GM12878 (cell line): ENCODE data around the gene PSMD13. TPM values are rescaled to one million over a fixed set of nuclear protein-coding genes. Genes with fewer than 3 reads are reported as not detected.

ENCODE experiments used
- ATAC-seq: fragments of 200-7000 bp; cut with Tn5 transposase; 3 replicates; pipeline ENCODE4 v1.9.1; 2020; ENCODE audit warnings: mild to moderate bottlenecking, moderate library complexity
- BruUV-seq: library from RNA; stranded (reverse); fragments of 400-500 nt; replicated peaks from 2 replicates; lab custom pipeline; 2021; lab: Mats Ljungman, UMichigan
- CTCF ChIA-PET: fragments of 300-600 bp; sonication (Branson Sonifier 250); formaldehyde crosslinking; extraction: SDS; loops from one replicate; lab custom pipeline; 2021; ENCODE audit warnings: inconsistent platforms; lab: Yijun Ruan, JAX
- POLR2A ChIA-PET: fragments of 350-600 bp; formaldehyde crosslinking; extraction: SDS; loops from one replicate; lab custom pipeline; 2021; ENCODE audit warnings: inconsistent platforms; lab: Charles Lee
- RAD21 ChIA-PET: fragments of 300-600 bp; sonication (Branson Sonifier 250); formaldehyde crosslinking; loops from one replicate; lab custom pipeline; 2023; ENCODE audit warnings: antibody characterized with exemption; ENCODE audit not compliant: unreplicated experiment; lab: Charles Lee
- SMC1A ChIA-PET: fragments of 300-600 bp; sonication (Branson Sonifier 250); formaldehyde crosslinking; loops from one replicate; lab custom pipeline; 2023; ENCODE audit not compliant: unreplicated experiment, uncharacterized antibody; lab: Charles Lee
- DNase-seq: peaks from one replicate; pipeline ENCODE4 v3.0.0-alpha.2; 2011; ENCODE audit warnings: low read depth, low spot score
- FAIRE-seq: peaks from 3 replicates; lab custom pipeline; 2011; peaks lifted over from hg19 to GRCh38; lab: Jason Lieb, UNC
- H2AFZ ChIP-seq: 2 replicates; pipeline ENCODE4 v1.6.0; 2011; ENCODE audit warnings: low read depth, low read length, control low read depth; ENCODE audit not compliant: control insufficient read depth
- H3K27ac ChIP-seq: 2 replicates; pipeline ENCODE4 v1.5.1; 2011; ENCODE audit warnings: control low read depth; ENCODE audit not compliant: control insufficient read depth, insufficient read depth
- H3K27me3 ChIP-seq, 2 experiments: replicated peaks in 1 of 2; 2 replicates each; pipeline versions ENCODE4 v1.6.0 to v1.6.1; 2011; ENCODE audit warnings: low read length in 1 of 2; ENCODE audit not compliant: control insufficient read depth in 2 of 2, insufficient read depth in 2 of 2
- H3K36me3 ChIP-seq, 2 experiments: 2 replicates each; pipeline ENCODE4 v1.5.1; 2011; ENCODE audit warnings: low read length in 1 of 2; ENCODE audit not compliant: control insufficient read depth in 2 of 2, insufficient read depth in 2 of 2
- H3K4me1 ChIP-seq: 2 replicates; pipeline ENCODE4 v1.6.1; 2011; ENCODE audit warnings: mild to moderate bottlenecking, low read length, moderate library complexity, mixed read lengths; ENCODE audit not compliant: control insufficient read depth, insufficient read depth
- H3K4me2 ChIP-seq: 2 replicates; pipeline ENCODE4 v1.6.0; 2011; ENCODE audit warnings: control low read depth; ENCODE audit not compliant: control insufficient read depth, insufficient read depth
- H3K4me3 ChIP-seq: fragments of 200-600 bp; sonication (generic); 2 replicates; pipeline ENCODE4 v1.5.1; 2016
- H3K79me2 ChIP-seq: 2 replicates; pipeline ENCODE4 v1.6.0; 2011; ENCODE audit warnings: low read length; ENCODE audit not compliant: control insufficient read depth, insufficient read depth
- H3K9ac ChIP-seq: 2 replicates; pipeline ENCODE4 v1.8.0; 2011; ENCODE audit warnings: low read length, control low read depth, mixed read lengths; ENCODE audit not compliant: control insufficient read depth, insufficient read depth
- H3K9me3 ChIP-seq: replicated peaks from 3 replicates; pipeline ENCODE4 v1.5.1; 2011; ENCODE audit warnings: mild to moderate bottlenecking, low read length; ENCODE audit not compliant: control insufficient read depth, insufficient read depth
- H4K20me1 ChIP-seq: 2 replicates; pipeline ENCODE4 v1.6.0; 2011; ENCODE audit not compliant: control insufficient read depth, insufficient read depth
- ATF7 ChIP-seq: fragments of 450-650 bp; IDR thresholded peaks from 2 replicates; pipeline ENCODE4 v1.6.1; 2016; ENCODE audit warnings: low read depth, mild to moderate bottlenecking
- CEBPB ChIP-seq, 2 experiments: fragments of 150-350 bp in 1 of 2; IDR thresholded peaks; 2 replicates each; pipeline ENCODE4 v1.6.1; 2012 to 2014; ENCODE audit warnings: low read depth in 2 of 2, low read length in 2 of 2, borderline replicate concordance in 1 of 2, inconsistent platforms in 1 of 2
- FOXM1 ChIP-seq: IDR thresholded peaks from 2 replicates; pipeline ENCODE4 v1.6.1; 2012; ENCODE audit warnings: low read depth, mild to moderate bottlenecking, inconsistent platforms, low read length, moderate library complexity
- GABPA ChIP-seq: IDR thresholded peaks from 2 replicates; pipeline ENCODE4 v1.6.1; 2014; ENCODE audit warnings: antibody characterized with exemption, low read depth, mild to moderate bottlenecking, inconsistent platforms
- KAT2A ChIP-seq: conservative IDR thresholded peaks from 2 replicates; pipeline ENCODE4 v1.6.1; 2011; ENCODE audit warnings: low read depth, low read length; ENCODE audit not compliant: control insufficient read depth
- MEF2B ChIP-seq: fragments of 450-650 bp; IDR thresholded peaks from 2 replicates; pipeline ENCODE4 v1.6.1; 2018; ENCODE audit warnings: mild to moderate bottlenecking, moderate library complexity; ENCODE audit not compliant: partially characterized antibody, poor library complexity, severe bottlenecking
- NFIC ChIP-seq: IDR thresholded peaks from 2 replicates; pipeline ENCODE4 v1.6.1; 2012; ENCODE audit warnings: low read depth, mild to moderate bottlenecking, inconsistent platforms, low read length, moderate library complexity
- PBX3 ChIP-seq: IDR thresholded peaks from 2 replicates; pipeline ENCODE4 v1.6.1; 2011; ENCODE audit warnings: mild to moderate bottlenecking, low read depth, low read length, moderate library complexity; ENCODE audit not compliant: insufficient replicate concordance
- POLR2AphosphoS5 ChIP-seq: IDR thresholded peaks from 2 replicates; pipeline ENCODE4 v1.6.1; 2011; ENCODE audit warnings: mild to moderate bottlenecking, low read length, inconsistent platforms
- SMAD5 ChIP-seq: IDR thresholded peaks from 2 replicates; pipeline ENCODE4 v1.6.1; 2016; ENCODE audit warnings: antibody characterized with exemption, low read depth
- STAT1 ChIP-seq: fragments of 450-650 bp; conservative IDR thresholded peaks from 2 replicates; pipeline ENCODE4 v1.6.1; 2014; ENCODE audit warnings: antibody characterized with exemption, mild to moderate bottlenecking
- USF1 ChIP-seq: IDR thresholded peaks from 2 replicates; pipeline ENCODE4 v1.6.1; 2011; ENCODE audit warnings: borderline replicate concordance, low read depth, mild to moderate bottlenecking, moderate library complexity, mixed read lengths, low read length; ENCODE audit not compliant: insufficient read depth; ENCODE audit errors: extremely low read length
- ZNF24 ChIP-seq: fragments of 450-650 bp; IDR thresholded peaks from 2 replicates; pipeline ENCODE4 v1.6.1; 2017; ENCODE audit warnings: antibody characterized with exemption, mild to moderate bottlenecking
- WGBS: methylation state at CpG from one replicate; pipeline ENCODE4 v1.1.6; 2016; ENCODE audit warnings: low lambda C conversion rate; ENCODE audit not compliant: insufficient replicate concordance, insufficient coverage; ENCODE audit errors: missing lambda C conversion rate; 5-methylcytosine and 5-hydroxymethylcytosine counted together
- in situ Hi-C: fragments of 300-500 bp; cut with MboI; formaldehyde crosslinking; loops from 9 replicates; pipeline ENCODE4 v1.14.3; 2018; ENCODE audit warnings: mixed read lengths
- intact Hi-C: fragments of 100-400 bp; cut with micrococcal nuclease; formaldehyde crosslinking; loops from one replicate; pipeline ENCODE4 v1.14.2; 2022; ENCODE audit not compliant: unreplicated experiment
- polyA plus RNA-seq, 11 experiments: library from polyadenylated mRNA; depleted of rRNA in 4 of 11; unstranded in 6 of 11; stranded (reverse) in 5 of 11; fragments of >200 nt; fragmentation: Nextera tagmentation in 4 of 11; fragmentation: Illumina TruSeq in 1 of 11; extraction: Ambion mirVana in 4 of 11; extraction: Trizol in 1 of 11; gene quantifications; 1 replicate in 1 of 11; 2 replicates in 10 of 11; pipeline versions ENCODE4 v1.2.1 to v1.2.3, GENCODE V29; 2011 to 2016; ENCODE audit warnings: inconsistent platforms in 2 of 11, missing spikeins in 2 of 11, low read depth in 1 of 11
- total RNA-seq, 4 experiments: library from RNA; depleted of rRNA in 3 of 4; stranded (reverse); fragments of >200 nt in 3 of 4; fragmentation: Illumina TruSeq in 1 of 4; extraction: Trizol in 1 of 4; gene quantifications; 2 replicates each; pipeline versions ENCODE4 v1.2.1 to v1.2.3, GENCODE V29; 2013 to 2021
- TF ChIP-seq, protein P1 (sequence below): fragments of 450-650 bp; IDR thresholded peaks from 2 replicates; pipeline ENCODE4 v1.6.1; 2016; ENCODE audit warnings: mild to moderate bottlenecking, moderate library complexity, borderline replicate concordance
- TF ChIP-seq, protein P2 (sequence below), 3 experiments: IDR thresholded peaks in 2 of 3; conservative IDR thresholded peaks in 1 of 3; 2 replicates each; pipeline ENCODE4 v1.5.1; 2011; ENCODE audit warnings: low read depth in 3 of 3, low read length in 3 of 3, mild to moderate bottlenecking in 3 of 3, control low read depth in 2 of 3, moderate library complexity in 2 of 3, inconsistent platforms in 1 of 3, mixed read lengths in 1 of 3; ENCODE audit not compliant: control insufficient read depth in 2 of 3, insufficient read depth in 1 of 3; ENCODE audit errors: extremely low read depth in 1 of 3

PSMD13 gene
- total and polyA plus RNA-seq, 10 of the 15 experiments (the other 5 are each of a cell fraction or from before 2014, with no cell fraction given): 141 to 303 (median 177) TPM

DNA sequence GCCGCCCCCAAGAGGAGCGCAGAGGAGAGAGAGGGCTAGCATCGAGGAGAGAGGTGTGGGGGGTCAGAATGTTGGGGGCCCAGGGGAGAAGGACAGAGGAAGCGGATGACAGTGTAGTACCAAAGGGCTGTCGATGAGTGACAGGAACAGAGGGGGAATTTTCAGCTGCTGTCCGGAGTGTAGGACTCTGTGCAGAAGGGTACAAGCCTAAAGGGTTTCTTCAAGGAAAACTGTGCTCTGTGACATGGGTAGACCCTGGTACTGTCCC is 36.1 kb downstream of the PSMD13 start:
- H3K9me3 ChIP-seq: no peaks in the 10 kb centered on the region; the same call in 2 of the 3 replicates
- WGBS: 93% methylated on average over 6 of the region's 6 CpGs
- no peaks in the 10 kb centered on the region; a peak in 2 of 4 replicates for H3K27me3 ChIP-seq
- no peak overlapping the region for H3K9ac ChIP-seq
- H3K36me3 ChIP-seq: no peaks in the 10 kb centered on the region
- BruUV-seq: no TSS peak
- ChIA-PET SMC1A (no interaction called here), RAD21 (no interaction called here), POLR2A (interaction anchor here (0.7 kb wide), 1 partner anchor 65 kb away, joined by 6 read pairs; no protein-coding TSS in a partner anchor), CTCF (no interaction called here)
- no peak for FAIRE-seq
- H3K27ac ChIP-seq: no peak overlapping the region
- peaks cover 13% of the 10 kb centered on the region for H3K4me1 ChIP-seq
- no peak for ATAC-seq
- no peak for DNase-seq
- no peak for TF ChIP-seq ATF7
- TF ChIP-seq ZNF24: no peak
- TF ChIP-seq USF1: no peak
- no peak for TF ChIP-seq MEF2B
- TF ChIP-seq GABPA: no peak
- no peak for TF ChIP-seq SMAD5
- TF ChIP-seq CEBPB (IDR thresholded peaks at IDR 0.05; ENCODE audit: borderline replicate concordance in 1 of 2, low read depth in 2 of 2, low read length in 2 of 2): no peak
- TF ChIP-seq, protein P1, sequence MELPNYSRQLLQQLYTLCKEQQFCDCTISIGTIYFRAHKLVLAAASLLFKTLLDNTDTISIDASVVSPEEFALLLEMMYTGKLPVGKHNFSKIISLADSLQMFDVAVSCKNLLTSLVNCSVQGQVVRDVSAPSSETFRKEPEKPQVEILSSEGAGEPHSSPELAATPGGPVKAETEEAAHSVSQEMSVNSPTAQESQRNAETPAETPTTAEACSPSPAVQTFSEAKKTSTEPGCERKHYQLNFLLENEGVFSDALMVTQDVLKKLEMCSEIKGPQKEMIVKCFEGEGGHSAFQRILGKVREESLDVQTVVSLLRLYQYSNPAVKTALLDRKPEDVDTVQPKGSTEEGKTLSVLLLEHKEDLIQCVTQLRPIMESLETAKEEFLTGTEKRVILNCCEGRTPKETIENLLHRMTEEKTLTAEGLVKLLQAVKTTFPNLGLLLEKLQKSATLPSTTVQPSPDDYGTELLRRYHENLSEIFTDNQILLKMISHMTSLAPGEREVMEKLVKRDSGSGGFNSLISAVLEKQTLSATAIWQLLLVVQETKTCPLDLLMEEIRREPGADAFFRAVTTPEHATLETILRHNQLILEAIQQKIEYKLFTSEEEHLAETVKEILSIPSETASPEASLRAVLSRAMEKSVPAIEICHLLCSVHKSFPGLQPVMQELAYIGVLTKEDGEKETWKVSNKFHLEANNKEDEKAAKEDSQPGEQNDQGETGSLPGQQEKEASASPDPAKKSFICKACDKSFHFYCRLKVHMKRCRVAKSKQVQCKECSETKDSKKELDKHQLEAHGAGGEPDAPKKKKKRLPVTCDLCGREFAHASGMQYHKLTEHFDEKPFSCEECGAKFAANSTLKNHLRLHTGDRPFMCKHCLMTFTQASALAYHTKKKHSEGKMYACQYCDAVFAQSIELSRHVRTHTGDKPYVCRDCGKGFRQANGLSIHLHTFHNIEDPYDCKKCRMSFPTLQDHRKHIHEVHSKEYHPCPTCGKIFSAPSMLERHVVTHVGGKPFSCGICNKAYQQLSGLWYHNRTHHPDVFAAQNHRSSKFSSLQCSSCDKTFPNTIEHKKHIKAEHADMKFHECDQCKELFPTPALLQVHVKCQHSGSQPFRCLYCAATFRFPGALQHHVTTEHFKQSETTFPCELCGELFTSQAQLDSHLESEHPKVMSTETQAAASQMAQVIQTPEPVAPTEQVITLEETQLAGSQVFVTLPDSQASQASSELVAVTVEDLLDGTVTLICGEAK: no peak
- TF ChIP-seq NFIC: no peak
- no peak for TF ChIP-seq FOXM1
- TF ChIP-seq KAT2A: no peak
- TF ChIP-seq, protein P2, sequence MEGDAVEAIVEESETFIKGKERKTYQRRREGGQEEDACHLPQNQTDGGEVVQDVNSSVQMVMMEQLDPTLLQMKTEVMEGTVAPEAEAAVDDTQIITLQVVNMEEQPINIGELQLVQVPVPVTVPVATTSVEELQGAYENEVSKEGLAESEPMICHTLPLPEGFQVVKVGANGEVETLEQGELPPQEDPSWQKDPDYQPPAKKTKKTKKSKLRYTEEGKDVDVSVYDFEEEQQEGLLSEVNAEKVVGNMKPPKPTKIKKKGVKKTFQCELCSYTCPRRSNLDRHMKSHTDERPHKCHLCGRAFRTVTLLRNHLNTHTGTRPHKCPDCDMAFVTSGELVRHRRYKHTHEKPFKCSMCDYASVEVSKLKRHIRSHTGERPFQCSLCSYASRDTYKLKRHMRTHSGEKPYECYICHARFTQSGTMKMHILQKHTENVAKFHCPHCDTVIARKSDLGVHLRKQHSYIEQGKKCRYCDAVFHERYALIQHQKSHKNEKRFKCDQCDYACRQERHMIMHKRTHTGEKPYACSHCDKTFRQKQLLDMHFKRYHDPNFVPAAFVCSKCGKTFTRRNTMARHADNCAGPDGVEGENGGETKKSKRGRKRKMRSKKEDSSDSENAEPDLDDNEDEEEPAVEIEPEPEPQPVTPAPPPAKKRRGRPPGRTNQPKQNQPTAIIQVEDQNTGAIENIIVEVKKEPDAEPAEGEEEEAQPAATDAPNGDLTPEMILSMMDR (IDR thresholded peaks at IDR 0.05 in 2 of 3, conservative IDR thresholded peaks at IDR 0.05 in 1 of 3; ENCODE audit: control insufficient read depth in 2 of 3, extremely low read depth in 1 of 3, insufficient read depth in 1 of 3, low read depth in 3 of 3, low read length in 3 of 3): no peak
- no peak for TF ChIP-seq PBX3
- TF ChIP-seq POLR2AphosphoS5: no peak
- no peak for TF ChIP-seq STAT1
- no peak overlapping the region for H2AFZ ChIP-seq
- H3K4me2 ChIP-seq: no peak overlapping the region
- no peak overlapping the region for H3K4me3 ChIP-seq
- in situ Hi-C loops: no loop called here
- intact Hi-C loops: no loop called here
- H4K20me1 ChIP-seq: no peaks in the 10 kb centered on the region
- H3K79me2 ChIP-seq: peaks cover 3% of the 10 kb centered on the region
